Neuronal stem cell (in vitro differentiated cells): Measurements from ENCODE around the gene SEPTIN12.

Experiments
- DNase-seq: peaks from one replicate; pipeline ENCODE4 v3.0.0-alpha.2; 2013; ENCODE audit warnings: low spot score
- H2AFZ ChIP-seq: one replicate; pipeline ENCODE4 v1.6.1; 2013; ENCODE audit warnings: mild to moderate bottlenecking, low read length, inconsistent platforms
- H2AK5ac ChIP-seq: 2 replicates; pipeline ENCODE4 v1.6.1; 2013; ENCODE audit warnings: low read depth, mild to moderate bottlenecking, inconsistent platforms, low read length, moderate library complexity, mixed read lengths
- H2BK120ac ChIP-seq: 2 replicates; pipeline ENCODE4 v1.6.1; 2013; ENCODE audit warnings: low read depth, mild to moderate bottlenecking, inconsistent platforms, low read length, moderate library complexity, mixed read lengths
- H2BK12ac ChIP-seq: one replicate; pipeline ENCODE4 v1.6.1; 2013; ENCODE audit warnings: low read length, inconsistent platforms
- H2BK15ac ChIP-seq: 2 replicates; pipeline ENCODE4 v1.6.1; 2013; ENCODE audit warnings: mild to moderate bottlenecking, low read length, inconsistent platforms, mixed read lengths
- H2BK5ac ChIP-seq: one replicate; pipeline ENCODE4 v1.6.1; 2013; ENCODE audit warnings: inconsistent platforms, mild to moderate bottlenecking, low read length, moderate library complexity
- H3K14ac ChIP-seq: one replicate; pipeline ENCODE4 v1.6.1; 2013; ENCODE audit warnings: low read length, inconsistent platforms
- H3K18ac ChIP-seq: 2 replicates; pipeline ENCODE4 v1.6.1; 2013; ENCODE audit warnings: low read length, inconsistent platforms
- H3K23ac ChIP-seq: 2 replicates; pipeline ENCODE4 v1.6.1; 2013; ENCODE audit warnings: low read depth, mild to moderate bottlenecking, mixed read lengths, low read length, inconsistent platforms; ENCODE audit not compliant: poor library complexity
- H3K27ac ChIP-seq: replicated peaks from 3 replicates; pipeline ENCODE4 v1.5.1; 2013; ENCODE audit warnings: low read length, inconsistent platforms
- H3K27me3 ChIP-seq, 3 experiments: 2 replicates each; pipeline ENCODE4 v1.6.1; 2013; ENCODE audit warnings: low read length in 3 of 3, mild to moderate bottlenecking in 2 of 3, inconsistent platforms in 1 of 3, low read depth in 1 of 3, mixed read lengths in 1 of 3, moderate library complexity in 1 of 3; ENCODE audit not compliant: control insufficient read depth in 3 of 3, insufficient read depth in 3 of 3
- H3K36me3 ChIP-seq, 2 donors: replicated peaks in 1 of 2; 2 replicates each; pipeline ENCODE4 v1.6.1; 2013; ENCODE audit warnings: low read length in 2 of 2; ENCODE audit not compliant: control insufficient read depth in 2 of 2, insufficient read depth in 2 of 2
- H3K4ac ChIP-seq: 2 replicates; pipeline ENCODE4 v1.6.1; 2013; ENCODE audit warnings: inconsistent platforms, mild to moderate bottlenecking, low read length, moderate library complexity
- H3K4me1 ChIP-seq, 2 donors: 1 replicate in 1 of 2; 2 replicates in 1 of 2; pipeline ENCODE4 v1.6.1; 2013; ENCODE audit warnings: low read length in 2 of 2, low read depth in 1 of 2; ENCODE audit not compliant: control insufficient read depth in 2 of 2, insufficient read depth in 1 of 2
- H3K4me2 ChIP-seq: one replicate; pipeline ENCODE4 v1.6.1; 2013; ENCODE audit warnings: mild to moderate bottlenecking, low read length, inconsistent platforms; ENCODE audit not compliant: insufficient read depth, poor library complexity, severe bottlenecking
- H3K4me3 ChIP-seq, 2 donors: 2 replicates each; pipeline ENCODE4 v1.5.1; 2013; ENCODE audit warnings: low read length in 2 of 2, mild to moderate bottlenecking in 2 of 2, inconsistent platforms in 1 of 2, moderate library complexity in 1 of 2
- H3K79me1 ChIP-seq: one replicate; pipeline ENCODE4 v1.6.1; 2013; ENCODE audit warnings: low read depth, mild to moderate bottlenecking, inconsistent platforms, low read length, moderate library complexity
- H3K9ac ChIP-seq: one replicate; pipeline ENCODE4 v1.6.1; 2013; ENCODE audit warnings: mild to moderate bottlenecking, low read depth, low read length, inconsistent platforms; ENCODE audit not compliant: poor library complexity
- H3K9me3 ChIP-seq, 2 donors: replicated peaks in 1 of 2; 2 replicates each; pipeline versions ENCODE3 to v1.6.1; 2013; ENCODE audit warnings: low read length in 2 of 2, mild to moderate bottlenecking in 2 of 2, inconsistent platforms in 1 of 2, low read depth in 1 of 2, mixed read lengths in 1 of 2, moderate library complexity in 1 of 2; ENCODE audit not compliant: control insufficient read depth in 2 of 2, insufficient read depth in 1 of 2
- H4K8ac ChIP-seq: one replicate; pipeline ENCODE4 v1.6.1; 2013; ENCODE audit warnings: low read depth, mild to moderate bottlenecking, inconsistent platforms, low read length, moderate library complexity
- H4K91ac ChIP-seq: one replicate; pipeline ENCODE4 v1.6.1; 2013; ENCODE audit warnings: low read length, low read depth, mild to moderate bottlenecking, inconsistent platforms; ENCODE audit not compliant: poor library complexity
- WGBS, 2 donors: extraction: QIAGEN DNeasy Blood & Tissue Kit; methylation state at CpG; one replicate each; pipeline ENCODE4 v1.1.7; 2013; ENCODE audit warnings: missing lambda C conversion rate in 2 of 2, mixed read lengths in 1 of 2; ENCODE audit not compliant: insufficient read length in 2 of 2, insufficient replicate concordance in 1 of 2; ENCODE audit errors: extremely low coverage in 2 of 2; 5-methylcytosine and 5-hydroxymethylcytosine counted together

Gene SEPTIN12

DNA sequence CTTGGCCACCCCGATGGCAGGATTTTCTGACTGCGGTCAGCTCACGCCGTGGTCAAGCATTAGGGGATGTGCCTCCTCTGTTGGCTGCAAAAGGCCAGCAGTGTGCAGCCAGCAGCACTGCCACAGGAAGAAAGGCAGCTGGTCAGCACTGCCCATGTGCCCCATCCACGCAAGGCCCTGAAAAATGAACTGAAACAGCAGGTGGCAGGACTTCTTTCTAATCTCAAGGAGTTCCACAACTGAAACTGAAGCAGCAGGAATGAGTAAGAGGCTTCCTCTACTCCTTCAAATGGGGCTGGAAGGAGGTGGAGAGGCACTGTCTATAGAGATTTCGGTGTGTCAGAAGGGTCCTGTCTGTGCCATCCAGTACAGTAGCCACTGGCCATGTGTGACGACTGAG lies 24.4 kb downstream of the SEPTIN12 start:
- H2BK5ac ChIP-seq, result no peak overlapping the region

DNA sequence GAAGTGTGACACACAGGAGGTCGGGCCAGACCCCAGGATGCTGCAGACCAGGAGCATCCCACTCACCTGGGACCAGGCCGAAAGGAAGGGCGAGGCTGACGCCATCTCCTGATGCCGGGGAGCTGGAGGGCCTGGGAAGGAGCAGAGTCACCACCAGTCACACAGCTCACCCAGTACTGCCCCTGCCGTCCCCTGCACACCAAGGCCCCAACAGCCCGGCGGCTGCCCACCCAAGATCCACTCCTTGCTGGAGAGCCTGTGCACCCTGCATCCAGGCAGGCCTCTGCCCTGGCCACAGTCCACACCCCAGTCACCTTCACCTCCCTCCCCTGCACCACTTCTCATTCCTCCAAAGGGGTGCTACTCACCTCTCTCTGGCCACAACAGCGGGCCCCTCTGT lies 25.9 kb downstream of the SEPTIN12 start:
- Histone ChIP-seq H2AFZ (no peak overlapping the region), H3K4me1 (peaks cover 2 to 3% of the 10 kb centered on the region in 2 donors), H2BK15ac (no peak overlapping the region), H3K79me1 (peaks cover 6% of the 10 kb centered on the region), H4K8ac (no peak overlapping the region), H3K14ac (no peak overlapping the region), H3K18ac (no peak overlapping the region), H2BK120ac (no peak overlapping the region), H3K4me3 (no peak overlapping the region), H3K27me3 (no peaks in the 10 kb centered on the region), H3K27ac (no peak overlapping the region), H3K4ac (no peak overlapping the region), H2AK5ac (no peak overlapping the region), H2BK5ac (no peak overlapping the region), H4K91ac (no peak overlapping the region), H3K9ac (peak overlapping the region; percentile 3), H3K36me3 (peaks cover 31 to 77% of the 10 kb centered on the region in 2 donors), H3K9me3 (peaks cover 0 to 2% of the 10 kb centered on the region in 2 donors), H3K4me2 (no peak overlapping the region), H3K23ac (no peak overlapping the region), H2BK12ac (no peak overlapping the region)
- no CpG with 5 or more reads among the region's 9 CpGs for WGBS, 2 donors
- DNase-seq, result no peak

More for the DNA sequence above, 24.4 kb downstream of the SEPTIN12 start:
- H3K27me3 ChIP-seq, result no peaks in the 10 kb centered on the region
- no peak overlapping the region for H4K8ac ChIP-seq
- peaks cover 6% of the 10 kb centered on the region for H3K79me1 ChIP-seq
- H3K14ac ChIP-seq, result no peak overlapping the region
- WGBS, 2 donors, result no CpG with 5 or more reads among the region's 7 CpGs
- H2AFZ ChIP-seq, result no peak overlapping the region
- H3K4me2 ChIP-seq, result no peak overlapping the region
- H2AK5ac ChIP-seq, result no peak overlapping the region
- H3K9ac ChIP-seq, result no peak overlapping the region
- no peak overlapping the region for H3K4me3 ChIP-seq
- H2BK120ac ChIP-seq, result no peak overlapping the region
- H3K9me3 ChIP-seq, result peaks cover 0 to 2% of the 10 kb centered on the region in 2 donors
- no peak for DNase-seq
- no peak overlapping the region for H3K23ac ChIP-seq
- H3K27ac ChIP-seq, result no peak overlapping the region
- H2BK12ac ChIP-seq, result no peak overlapping the region
- peaks cover 28 to 66% of the 10 kb centered on the region in 2 donors for H3K36me3 ChIP-seq
- H4K91ac ChIP-seq, result no peak overlapping the region
- no peak overlapping the region for H3K4ac ChIP-seq
- no peak overlapping the region for H2BK15ac ChIP-seq
- no peak overlapping the region for H3K18ac ChIP-seq
- H3K4me1 ChIP-seq, result peaks cover 2 to 6% of the 10 kb centered on the region in 2 donors

DNA sequence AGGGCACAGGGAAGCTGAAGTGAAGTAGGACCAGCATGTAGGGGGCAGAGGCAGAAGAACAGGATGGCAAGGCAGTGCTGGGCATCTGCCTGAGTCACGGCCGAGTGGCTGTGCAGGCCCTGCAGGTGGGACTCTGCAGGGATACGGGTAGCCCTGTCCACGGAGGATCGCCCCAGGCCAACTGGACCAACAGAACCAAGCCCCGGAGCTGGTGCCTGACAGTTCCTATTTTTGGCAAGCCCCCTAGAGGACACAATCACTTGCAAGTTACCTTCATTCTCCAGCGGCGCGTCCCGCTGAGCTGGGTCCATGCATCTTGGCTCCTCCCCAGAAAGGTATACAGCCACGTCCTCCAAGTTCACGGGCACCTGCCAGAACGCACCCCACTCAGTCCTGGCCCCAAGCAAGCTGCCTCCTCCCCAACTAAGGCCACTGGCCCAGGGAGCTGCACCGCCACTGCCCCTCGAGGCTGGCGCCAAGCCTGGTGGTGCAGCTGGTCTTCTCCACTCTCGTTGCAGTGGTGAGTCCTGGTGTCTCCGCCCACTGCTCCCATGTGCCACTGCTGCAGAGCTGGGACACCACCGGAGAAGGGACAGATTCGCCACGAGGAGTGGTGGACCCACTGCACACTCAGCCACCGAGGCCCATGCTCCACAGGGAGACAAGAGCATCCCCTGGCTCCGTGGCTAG lies 27.8 kb downstream of the SEPTIN12 start:
- no peak for DNase-seq
- no peak overlapping the region for H2BK120ac ChIP-seq
- H3K4me1 ChIP-seq, result no peaks in the 10 kb centered on the region
- H3K23ac ChIP-seq, result peak overlapping the region; percentile 65
- H3K36me3 ChIP-seq, result peaks cover 36 to 89% of the 10 kb centered on the region in 2 donors
- no peak overlapping the region for H3K27ac ChIP-seq
- H4K91ac ChIP-seq, result no peak overlapping the region
- H3K4me3 ChIP-seq, result no peak overlapping the region
- H2AFZ ChIP-seq, result no peak overlapping the region
- peak overlapping the region; percentile 70 for H3K9ac ChIP-seq
- no peak overlapping the region for H3K4ac ChIP-seq
- no peak overlapping the region for H2BK15ac ChIP-seq
- peaks cover 6% of the 10 kb centered on the region for H3K79me1 ChIP-seq
- H3K27me3 ChIP-seq, result no peaks in the 10 kb centered on the region
- H2AK5ac ChIP-seq, result no peak overlapping the region
- peak overlapping the region; percentile 39 for H2BK5ac ChIP-seq
- H2BK12ac ChIP-seq, result peak overlapping the region; percentile 58
- no peak overlapping the region for H3K18ac ChIP-seq
- H3K14ac ChIP-seq, result peak overlapping the region; percentile 71
- H3K4me2 ChIP-seq, result no peak overlapping the region
- peaks cover 5 to 6% of the 10 kb centered on the region in 2 donors for H3K9me3 ChIP-seq
- H4K8ac ChIP-seq, result no peak overlapping the region
- no CpG with 5 or more reads among the region's 23 CpGs for WGBS, 2 donors

DNA sequence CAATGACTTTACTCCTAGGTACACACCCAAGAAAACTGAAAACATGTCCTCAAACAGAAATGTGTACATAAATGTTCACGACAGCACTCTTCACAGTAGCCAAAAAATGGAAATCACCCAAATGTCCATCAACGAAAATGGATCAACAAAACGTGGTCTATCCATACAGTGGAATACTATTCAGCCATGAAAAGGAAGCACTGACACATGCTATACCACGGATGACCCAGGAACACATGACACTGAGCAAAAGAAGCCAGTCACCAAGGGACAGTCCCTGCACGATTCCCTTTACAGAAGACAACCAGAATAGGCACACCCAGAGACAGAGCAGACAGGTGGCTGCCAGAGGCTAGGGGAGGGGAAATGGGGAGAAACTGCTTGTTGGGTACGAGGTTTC lies 32.5 kb downstream of the SEPTIN12 start:
- Histone ChIP-seq H3K4me2 (no peak overlapping the region), H2AFZ (no peak overlapping the region), H3K4me3 (no peak overlapping the region), H3K36me3 (peaks cover 43 to 89% of the 10 kb centered on the region in 2 donors), H3K4me1 (no peaks in the 10 kb centered on the region), H3K14ac (no peak overlapping the region), H2BK5ac (no peak overlapping the region), H3K9me3 (peaks cover 9 to 12% of the 10 kb centered on the region in 2 donors), H3K4ac (no peak overlapping the region), H3K23ac (no peak overlapping the region), H3K9ac (no peak overlapping the region), H4K8ac (no peak overlapping the region), H2BK120ac (no peak overlapping the region), H2BK12ac (no peak overlapping the region), H3K18ac (no peak overlapping the region), H2AK5ac (no peak overlapping the region), H3K27me3 (no peaks in the 10 kb centered on the region), H3K79me1 (peaks cover 2% of the 10 kb centered on the region), H2BK15ac (no peak overlapping the region), H3K27ac (no peak overlapping the region), H4K91ac (no peak overlapping the region)
- no CpG with 5 or more reads among the region's 6 CpGs for WGBS, 2 donors
- DNase-seq, result no peak
